ENCODE measurements around the gene ARR3. TPM values are rescaled to one million over a fixed set of nuclear protein-coding genes. Genes with fewer than 3 reads are reported as not detected.

The ARR3 gene
- polyA plus RNA-seq (2012; ENCODE audit: insufficient read depth, insufficient read length, low read depth): not detected

DNA sequence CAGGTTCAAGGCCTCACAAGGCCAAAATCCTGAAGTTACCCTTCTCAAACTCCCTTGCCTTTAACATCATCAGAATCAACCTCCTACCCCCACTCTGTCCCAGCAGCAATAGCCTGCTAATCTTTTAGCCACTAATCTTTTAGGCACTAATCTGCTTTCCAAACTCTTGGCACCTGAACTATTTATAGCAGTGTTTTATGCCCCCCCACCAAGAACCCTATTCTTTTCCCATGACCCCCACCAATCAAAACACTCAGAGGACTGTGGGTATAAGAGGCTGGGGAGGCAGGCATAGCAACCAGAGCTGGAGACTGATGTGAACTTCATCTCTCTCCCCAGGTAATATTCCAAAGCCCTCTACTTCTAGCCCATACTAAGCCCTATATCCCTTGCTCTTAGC is at the start of gene ARR3:
Gene ARR3 (plus strand): TSS at position 301 of the 400 bp plus-strand sequence. CDS start 1,052 bp downstream, outside the sequence.
- Histone ChIP-seq H3K27me3 (no peaks in the 10 kb centered on the region), H3K9me3 (no peaks in the 10 kb centered on the region), H3K4me1 (no peaks in the 10 kb centered on the region), H3K36me3 (no peaks in the 10 kb centered on the region), H3K4me3 (ENCODE audit: low read depth, low read length) (no peak within 1 kb of the TSS)
- no peak for DNase-seq
- TF ChIP-seq, protein P1, sequence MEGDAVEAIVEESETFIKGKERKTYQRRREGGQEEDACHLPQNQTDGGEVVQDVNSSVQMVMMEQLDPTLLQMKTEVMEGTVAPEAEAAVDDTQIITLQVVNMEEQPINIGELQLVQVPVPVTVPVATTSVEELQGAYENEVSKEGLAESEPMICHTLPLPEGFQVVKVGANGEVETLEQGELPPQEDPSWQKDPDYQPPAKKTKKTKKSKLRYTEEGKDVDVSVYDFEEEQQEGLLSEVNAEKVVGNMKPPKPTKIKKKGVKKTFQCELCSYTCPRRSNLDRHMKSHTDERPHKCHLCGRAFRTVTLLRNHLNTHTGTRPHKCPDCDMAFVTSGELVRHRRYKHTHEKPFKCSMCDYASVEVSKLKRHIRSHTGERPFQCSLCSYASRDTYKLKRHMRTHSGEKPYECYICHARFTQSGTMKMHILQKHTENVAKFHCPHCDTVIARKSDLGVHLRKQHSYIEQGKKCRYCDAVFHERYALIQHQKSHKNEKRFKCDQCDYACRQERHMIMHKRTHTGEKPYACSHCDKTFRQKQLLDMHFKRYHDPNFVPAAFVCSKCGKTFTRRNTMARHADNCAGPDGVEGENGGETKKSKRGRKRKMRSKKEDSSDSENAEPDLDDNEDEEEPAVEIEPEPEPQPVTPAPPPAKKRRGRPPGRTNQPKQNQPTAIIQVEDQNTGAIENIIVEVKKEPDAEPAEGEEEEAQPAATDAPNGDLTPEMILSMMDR (IDR thresholded peaks at IDR 0.05; ENCODE audit: low read depth, low read length): no peak

DNA sequence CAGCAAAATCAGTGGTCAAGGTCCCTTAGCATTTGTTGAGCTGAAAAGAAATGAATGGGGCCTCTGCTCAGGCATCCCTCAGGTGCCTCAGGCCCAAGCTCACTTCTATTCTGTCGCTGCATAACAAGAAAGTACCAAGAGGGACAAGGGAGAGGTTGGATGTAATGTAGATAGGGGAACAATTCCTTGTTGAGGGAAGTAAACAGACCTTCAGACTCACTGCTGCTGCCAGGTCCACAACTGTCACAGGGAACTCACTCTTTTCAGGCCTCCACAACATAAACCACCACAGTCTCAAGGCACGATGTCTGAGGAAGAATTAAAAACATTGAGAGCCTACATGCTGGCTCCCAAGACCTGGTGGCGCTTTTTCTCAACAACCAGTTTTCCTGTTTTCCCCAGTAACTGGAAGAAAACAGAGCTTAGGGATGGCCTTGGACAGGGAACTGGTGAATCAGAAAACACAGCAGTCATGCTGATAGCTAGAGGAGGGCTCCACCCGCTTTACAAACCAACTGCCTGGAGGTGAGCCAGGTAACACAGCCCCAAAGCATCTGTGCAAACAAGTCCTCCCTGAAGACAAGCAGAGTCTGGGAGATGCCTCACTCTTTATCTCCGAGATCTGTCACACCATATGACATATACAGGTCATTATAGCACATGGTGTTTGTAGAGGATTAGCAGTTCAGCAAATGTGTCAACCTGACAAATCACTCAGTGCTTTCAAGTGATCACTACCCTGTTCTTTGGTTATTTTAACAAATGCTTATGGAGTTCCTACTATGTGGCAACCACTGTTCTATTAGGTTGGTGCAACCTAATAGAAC is 48.0 kb upstream of the ARR3 start:
- no peaks in the 10 kb centered on the region for H3K27me3 ChIP-seq
- H3K4me1 ChIP-seq: no peaks in the 10 kb centered on the region
- TF ChIP-seq, protein P1 (IDR thresholded peaks at IDR 0.05; ENCODE audit: low read depth, low read length): no peak
- H3K4me3 ChIP-seq (ENCODE audit: low read depth, low read length): no peak overlapping the region
- H3K36me3 ChIP-seq: no peaks in the 10 kb centered on the region
- H3K9me3 ChIP-seq: no peaks in the 10 kb centered on the region
- DNase-seq: no peak

DNA sequence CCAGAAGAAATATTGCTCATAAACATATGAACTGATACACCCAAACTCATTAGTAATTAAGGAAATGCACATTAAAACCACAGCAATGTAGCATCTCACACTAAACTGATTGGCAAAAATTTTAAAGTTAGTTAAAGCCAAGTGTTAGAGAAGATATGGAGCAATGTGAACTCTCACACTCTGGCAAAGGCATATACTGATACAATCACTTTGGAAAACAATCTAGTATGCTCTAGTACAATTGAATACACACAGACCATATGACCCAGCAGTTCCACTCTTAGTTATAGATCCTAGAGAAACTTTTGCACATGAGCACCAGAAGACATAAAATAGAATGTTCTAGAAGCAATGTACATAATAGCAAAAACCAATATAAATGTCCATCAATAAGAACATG is 42.1 kb upstream of the ARR3 start:
- no peak overlapping the region for H3K4me3 ChIP-seq (ENCODE audit: low read depth, low read length)
- TF ChIP-seq, protein P1 (IDR thresholded peaks at IDR 0.05; ENCODE audit: low read depth, low read length): no peak
- no peaks in the 10 kb centered on the region for H3K36me3 ChIP-seq
- no peaks in the 10 kb centered on the region for H3K4me1 ChIP-seq
- no peaks in the 10 kb centered on the region for H3K27me3 ChIP-seq
- no peak for DNase-seq
- no peaks in the 10 kb centered on the region for H3K9me3 ChIP-seq

DNA sequence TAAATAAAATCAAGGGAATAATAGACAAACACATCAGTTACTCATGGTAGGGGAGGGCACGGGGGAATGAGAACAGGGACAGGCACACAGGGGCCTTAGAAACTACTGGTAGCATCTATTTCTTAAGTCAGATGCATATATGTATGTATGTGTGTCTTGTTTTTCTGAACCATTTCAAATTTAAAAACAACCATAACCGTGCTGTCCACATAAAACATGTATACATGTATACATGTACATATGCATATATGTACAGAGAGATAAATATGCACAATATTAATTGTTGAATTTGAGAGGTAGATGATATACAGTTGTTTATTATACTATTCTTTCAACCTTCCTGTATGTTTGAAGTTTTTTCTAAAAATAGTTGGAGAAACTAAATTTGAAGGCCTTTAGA is 41.4 kb upstream of the ARR3 start:
- H3K4me3 ChIP-seq (ENCODE audit: low read depth, low read length): no peak overlapping the region
- H3K4me1 ChIP-seq: no peaks in the 10 kb centered on the region
- no peak for DNase-seq
- no peaks in the 10 kb centered on the region for H3K27me3 ChIP-seq
- TF ChIP-seq, protein P1 (IDR thresholded peaks at IDR 0.05; ENCODE audit: low read depth, low read length): no peak
- H3K9me3 ChIP-seq: no peaks in the 10 kb centered on the region
- H3K36me3 ChIP-seq: no peaks in the 10 kb centered on the region

DNA sequence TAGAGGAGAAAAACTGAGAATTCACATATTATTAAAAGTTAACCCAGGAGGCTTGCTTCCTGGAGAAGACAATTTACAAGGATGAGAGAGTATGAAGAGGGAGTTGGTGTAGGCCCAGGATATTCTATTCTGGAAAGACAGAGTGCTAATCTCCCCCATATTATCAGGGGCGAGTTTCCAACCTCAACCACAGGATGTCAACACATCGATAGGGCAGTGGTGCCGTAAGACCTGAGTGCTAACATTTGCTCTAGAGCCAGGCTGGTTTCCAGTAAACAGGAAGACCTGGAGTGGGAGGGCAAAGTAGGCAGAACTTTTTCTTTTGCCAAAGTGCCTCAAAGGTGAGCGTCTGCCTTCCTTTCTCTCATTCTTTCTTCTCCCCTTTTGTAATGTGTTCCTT is 36.5 kb upstream of the ARR3 start:
- H3K27me3 ChIP-seq: no peaks in the 10 kb centered on the region
- H3K36me3 ChIP-seq: no peaks in the 10 kb centered on the region
- TF ChIP-seq, protein P1 (IDR thresholded peaks at IDR 0.05; ENCODE audit: low read depth, low read length): no peak
- no peak for DNase-seq
- no peak overlapping the region for H3K4me3 ChIP-seq (ENCODE audit: low read depth, low read length)
- H3K4me1 ChIP-seq: no peaks in the 10 kb centered on the region
- no peaks in the 10 kb centered on the region for H3K9me3 ChIP-seq

DNA sequence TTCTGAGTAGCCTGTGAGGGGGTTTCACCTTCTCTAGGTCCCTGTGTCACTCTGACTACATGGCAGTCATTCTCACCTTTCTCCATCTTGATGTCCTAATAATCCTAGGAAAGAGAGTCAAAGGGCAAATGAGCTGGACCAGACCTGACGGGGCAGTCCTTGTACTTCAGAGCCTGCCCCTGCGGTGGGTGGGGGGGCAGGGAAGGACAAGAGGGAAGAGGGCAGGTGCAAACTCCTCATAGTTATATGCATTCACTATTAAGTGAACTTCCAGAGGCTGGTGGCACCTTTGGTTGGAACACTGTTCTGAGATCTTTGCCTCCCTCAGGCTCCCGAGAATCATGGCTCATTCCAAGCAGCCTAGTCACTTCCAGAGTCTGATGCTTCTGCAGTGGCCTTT is 33.8 kb upstream of the ARR3 start, which contains the start of gene AWAT1:
Gene AWAT1 (plus strand): TSS at position 301 of the 400 bp plus-strand sequence. CDS start 41 bp downstream, at position 342.
- Histone ChIP-seq H3K4me1 (no peaks in the 10 kb centered on the region), H3K9me3 (no peaks in the 10 kb centered on the region), H3K36me3 (no peaks in the 10 kb centered on the region), H3K27me3 (no peaks in the 10 kb centered on the region), H3K4me3 (ENCODE audit: low read depth, low read length) (no peak within 1 kb of the TSS)
- no peak for DNase-seq
- TF ChIP-seq, protein P1 (IDR thresholded peaks at IDR 0.05; ENCODE audit: low read depth, low read length): no peak
